ENCODE data around the gene HIGD1B.
A peak's percentile ranks its signal among the peaks of the same experiment; 100 is the strongest.
"Not testable (repeated sequence)": the region's sequence is repeated elsewhere in the genome, so short reads cannot be mapped to it uniquely, and the experiment has no call there.

Gene HIGD1B

DNA sequence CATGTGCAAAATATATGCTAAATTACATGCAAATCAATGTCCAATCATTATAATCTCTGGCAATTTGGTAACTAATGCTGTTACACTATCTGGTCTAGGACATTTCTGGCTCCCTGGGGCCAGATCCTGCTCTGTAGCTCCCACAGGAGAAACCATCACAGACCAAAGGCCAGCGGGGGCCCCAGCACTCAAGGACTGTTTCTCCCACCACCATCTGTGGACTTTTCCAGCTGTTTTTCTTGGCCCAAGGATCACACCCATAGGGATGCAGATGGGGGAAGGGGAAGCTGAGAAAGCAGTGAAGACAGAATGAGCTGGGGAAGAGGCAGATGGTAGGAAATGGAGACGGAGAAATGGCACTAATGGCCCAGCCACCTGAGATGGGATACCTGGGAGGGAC, at the start of gene HIGD1B:
TSS of gene HIGD1B (plus strand) at position 298 of the 400 bp plus-strand sequence. CDS start 270 bp downstream, outside the sequence.
- DNase-seq (ENCODE audit: low spot score): no peak

DNA sequence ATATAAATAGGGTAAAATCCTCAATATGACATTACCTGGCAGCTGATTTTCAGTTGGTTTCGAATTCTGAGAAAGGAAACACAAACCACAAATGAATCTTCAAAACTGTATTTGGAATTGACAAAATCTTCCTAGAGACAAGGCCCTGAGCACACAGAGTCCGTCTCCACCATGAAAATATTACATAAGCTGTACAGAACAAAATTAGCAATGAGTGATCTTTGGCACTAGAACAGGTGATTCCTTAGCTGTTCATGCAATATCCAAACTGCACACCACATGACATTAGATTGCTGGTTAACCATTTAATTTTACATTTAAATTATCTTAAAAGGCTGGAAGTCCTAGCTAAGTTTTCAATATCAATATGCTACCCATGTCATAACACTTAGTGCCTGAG, 49.3 kb upstream of the HIGD1B start:
- no peak for DNase-seq (ENCODE audit: low spot score)

DNA sequence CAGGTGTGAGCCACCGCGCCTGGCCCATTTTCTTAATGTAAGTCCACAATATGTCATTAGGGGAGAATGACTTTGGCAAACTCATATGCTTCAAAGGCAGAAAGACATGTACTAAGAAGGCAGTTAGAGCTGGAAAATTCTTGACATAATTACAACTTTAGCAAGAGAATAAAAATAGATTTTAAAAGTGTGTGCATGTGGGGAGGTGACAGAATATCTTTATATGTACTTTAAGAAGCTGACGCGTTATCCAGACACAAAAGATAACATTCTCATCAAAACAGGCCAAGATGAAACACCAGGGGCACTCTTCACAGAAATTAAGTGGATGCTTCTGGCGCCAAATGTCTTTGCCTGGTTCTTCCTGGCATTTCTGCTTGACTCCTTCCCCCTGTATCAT, 45.8 kb upstream of the HIGD1B start:
- DNase-seq (ENCODE audit: low spot score): no peak

DNA sequence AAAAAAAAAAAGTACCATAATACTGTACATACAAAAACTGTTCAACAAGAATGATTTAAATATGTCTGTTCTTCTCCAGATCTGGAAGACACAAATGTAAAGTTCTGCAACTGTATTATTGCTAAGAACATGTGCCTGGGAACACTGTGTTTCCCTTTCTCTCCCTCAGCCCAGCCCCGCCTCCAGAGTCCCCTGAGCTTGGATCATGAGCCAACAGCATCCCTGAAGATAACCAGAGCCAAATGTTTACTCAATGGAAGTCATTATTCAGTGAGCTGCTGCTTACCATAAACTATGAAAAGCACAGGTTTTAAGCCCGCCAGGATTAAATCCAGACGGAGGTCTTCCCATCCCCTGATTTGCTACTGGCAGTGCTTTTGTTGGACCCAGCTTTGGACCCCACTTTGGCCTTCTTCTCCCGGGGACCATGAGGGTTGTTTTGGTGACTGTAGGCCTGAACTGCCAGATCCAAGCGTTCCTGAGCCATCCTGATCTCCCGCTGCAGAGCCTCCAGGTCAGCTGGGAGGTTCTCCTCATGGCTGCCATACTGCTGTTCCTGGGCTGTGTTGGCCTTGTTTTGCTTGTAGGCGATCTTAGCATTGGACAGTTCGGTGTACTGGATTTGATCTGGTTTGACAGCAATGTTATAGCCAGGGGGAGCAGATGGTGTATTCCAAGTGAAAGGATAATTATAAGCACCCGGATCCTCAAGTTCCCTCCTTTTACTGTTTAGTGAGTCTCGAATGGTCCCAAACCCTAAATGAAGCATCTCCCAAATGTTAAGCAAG, 43.2 kb upstream of the HIGD1B start:
- DNase-seq (ENCODE audit: low spot score): no peak

DNA sequence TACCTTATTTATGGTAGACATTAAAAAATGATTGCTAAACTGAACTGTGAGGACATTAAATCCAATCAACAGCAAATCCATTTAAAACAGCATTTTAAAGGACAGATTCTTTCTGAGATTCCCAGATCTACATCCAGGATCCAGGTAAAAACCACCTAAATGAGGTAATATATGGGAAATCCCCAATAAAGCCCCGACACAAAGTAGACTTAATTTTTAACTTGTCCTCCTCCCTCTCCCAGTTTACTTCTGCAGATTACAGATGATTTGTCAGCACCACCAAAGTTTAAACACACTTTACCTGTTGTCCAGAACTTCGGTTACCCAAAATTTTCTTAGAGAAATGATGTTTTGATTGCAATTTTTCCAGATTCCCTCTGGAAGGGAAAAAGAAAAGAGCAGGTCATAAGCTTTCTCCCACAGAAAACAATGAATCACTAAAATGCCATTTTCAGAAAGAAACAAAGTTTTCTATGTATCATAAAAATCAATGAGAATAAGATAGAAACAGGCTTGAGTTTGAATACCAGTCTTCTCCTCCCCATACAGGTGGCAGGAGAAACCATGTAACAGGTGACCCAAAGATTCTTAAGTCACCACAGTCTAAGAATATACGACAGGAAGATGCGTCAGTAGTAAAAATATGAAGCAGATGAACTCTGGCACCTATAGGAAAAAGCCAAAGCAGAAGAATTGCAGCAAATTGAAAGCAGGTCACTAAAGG, 40.4 kb upstream of the HIGD1B start:
- no peak for DNase-seq (ENCODE audit: low spot score)

DNA sequence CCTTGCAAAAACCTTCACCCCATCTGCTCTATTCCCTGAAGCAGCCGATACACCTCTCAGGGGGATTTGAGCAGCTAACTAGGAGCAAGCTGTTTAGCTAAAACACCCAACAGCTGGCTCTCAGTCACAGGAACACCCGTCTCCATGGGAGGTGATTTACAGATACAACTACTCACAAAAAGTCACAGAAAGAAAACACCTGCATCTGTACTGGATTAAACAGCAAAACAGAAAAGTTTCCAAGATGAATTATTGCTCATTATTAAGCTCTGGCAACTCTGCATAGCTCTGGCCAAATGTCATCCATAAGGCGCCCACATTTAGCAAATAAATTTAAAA, 39.9 kb upstream of the HIGD1B start:
- DNase-seq (ENCODE audit: low spot score): no peak

DNA sequence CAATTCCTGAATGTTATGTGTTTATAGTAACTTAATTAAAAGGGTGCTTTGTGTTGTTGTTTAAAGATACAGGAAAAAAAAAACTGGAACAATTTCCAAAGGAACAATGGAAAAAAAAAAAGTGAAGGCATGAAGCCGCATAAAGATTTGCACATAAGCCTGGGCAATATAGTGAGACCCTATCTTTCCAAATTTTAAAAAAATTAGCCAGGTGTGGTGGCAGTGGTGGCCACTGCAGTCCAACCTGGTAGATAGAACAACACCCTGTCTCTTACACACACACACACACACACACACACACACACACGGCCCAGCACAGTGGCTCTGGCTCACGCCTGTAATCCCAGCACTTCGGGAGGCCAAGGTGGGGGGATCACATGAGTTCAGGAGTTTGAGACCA, 39.5 kb upstream of the HIGD1B start:
- DNase-seq (ENCODE audit: low spot score): no peak

DNA sequence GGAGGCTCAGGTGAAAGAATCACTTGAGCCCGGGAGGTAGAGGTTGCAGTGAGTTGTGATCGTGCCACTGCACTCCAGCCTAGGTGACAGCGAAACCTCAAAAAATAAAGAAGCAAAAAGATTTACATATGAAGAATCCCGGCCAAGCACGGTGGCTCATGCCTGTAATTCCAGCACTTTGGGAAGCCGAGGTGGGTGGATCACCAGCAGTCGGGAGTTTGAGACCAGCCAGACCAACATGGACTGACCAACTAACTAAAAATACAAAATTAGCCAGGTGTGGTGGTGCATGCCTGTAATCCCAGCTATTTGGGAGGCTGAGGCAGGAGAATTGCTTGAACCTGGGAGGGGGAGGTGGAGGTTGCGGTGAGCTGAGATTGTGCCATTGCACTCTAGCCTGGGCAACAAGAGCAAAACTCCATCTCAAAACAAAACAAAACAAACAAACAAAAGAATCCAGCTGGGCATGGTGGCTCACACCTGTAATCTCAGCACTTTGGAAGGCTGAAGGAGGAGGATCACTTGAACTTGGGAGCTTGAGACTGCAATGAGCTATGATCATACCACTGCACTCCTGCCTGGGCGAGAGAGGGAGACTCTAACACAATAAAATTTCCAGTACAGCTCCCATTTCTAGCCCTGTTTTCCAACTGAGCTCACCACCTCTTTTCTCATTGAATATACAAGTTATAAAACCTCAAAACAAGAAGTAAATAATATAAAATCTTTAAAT, 38.9 kb upstream of the HIGD1B start:
- not testable (repeated sequence) for DNase-seq (ENCODE audit: low spot score)

DNA sequence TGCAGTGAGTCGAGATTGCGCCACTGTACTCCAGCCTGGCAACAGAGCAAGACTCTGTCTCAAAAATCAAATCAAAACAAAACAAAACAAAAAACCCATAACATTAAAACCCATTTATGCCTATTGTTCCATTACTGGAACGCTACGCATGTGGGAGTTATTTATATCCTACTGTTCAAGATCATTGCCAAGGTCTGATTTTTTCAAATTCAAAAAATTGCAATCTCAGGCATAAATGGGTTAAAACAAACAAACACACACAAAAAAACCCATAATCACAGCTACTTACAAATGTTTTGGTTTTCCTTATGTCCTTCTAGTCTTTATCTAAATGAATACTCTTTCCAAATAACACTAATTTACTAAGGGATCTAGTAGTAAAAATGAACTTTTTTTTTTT, 35.4 kb upstream of the HIGD1B start:
- DNase-seq (ENCODE audit: low spot score): no peak

DNA sequence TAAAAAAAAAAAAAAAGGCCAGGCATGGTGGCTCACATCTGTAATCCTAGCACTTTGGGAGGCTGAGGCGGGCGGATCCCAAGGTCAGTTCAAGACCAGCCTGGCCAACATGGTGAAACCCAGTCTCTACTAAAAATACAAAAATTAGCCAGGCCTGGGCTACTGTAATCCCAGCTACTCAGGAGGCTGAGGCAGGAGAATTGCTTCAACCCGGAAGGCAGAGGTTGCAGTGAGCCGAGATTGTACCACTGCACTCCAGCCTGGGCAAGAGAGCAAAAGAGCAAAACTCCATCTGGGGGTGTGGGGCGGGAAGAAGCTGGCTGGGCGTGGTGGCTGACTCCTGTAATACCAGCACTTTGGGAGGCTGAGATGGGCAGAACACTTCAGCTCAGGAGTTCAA, 29.2 kb upstream of the HIGD1B start:
- not testable (repeated sequence) for DNase-seq (ENCODE audit: low spot score)

DNA sequence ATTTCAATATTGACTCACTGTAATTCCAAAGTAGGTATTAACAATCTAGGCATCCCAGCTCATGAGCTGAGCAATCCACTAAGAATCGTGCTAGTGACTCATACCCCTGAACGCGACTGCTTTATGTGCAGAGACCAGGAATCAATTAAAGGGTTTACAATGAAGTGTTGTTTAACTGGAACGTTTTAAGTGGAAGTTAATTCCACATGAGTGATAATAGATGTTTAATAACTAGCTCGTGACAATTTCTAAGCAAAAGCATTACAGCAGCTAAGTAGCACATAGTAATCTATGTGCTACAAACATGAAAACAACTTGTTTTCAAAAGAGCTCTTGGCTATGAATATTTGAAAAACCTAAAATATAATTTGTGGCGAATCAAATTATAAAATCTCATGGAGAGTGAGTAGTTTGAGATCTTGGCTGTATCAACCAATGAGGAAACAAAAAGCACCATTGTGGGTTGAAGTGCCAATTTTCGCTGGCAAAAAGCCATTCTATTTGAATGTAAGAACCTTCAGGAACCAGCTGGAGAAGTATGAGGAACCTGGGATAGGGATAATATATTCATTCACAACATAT, 27.0 kb upstream of the HIGD1B start:
- no peak for DNase-seq (ENCODE audit: low spot score)

DNA sequence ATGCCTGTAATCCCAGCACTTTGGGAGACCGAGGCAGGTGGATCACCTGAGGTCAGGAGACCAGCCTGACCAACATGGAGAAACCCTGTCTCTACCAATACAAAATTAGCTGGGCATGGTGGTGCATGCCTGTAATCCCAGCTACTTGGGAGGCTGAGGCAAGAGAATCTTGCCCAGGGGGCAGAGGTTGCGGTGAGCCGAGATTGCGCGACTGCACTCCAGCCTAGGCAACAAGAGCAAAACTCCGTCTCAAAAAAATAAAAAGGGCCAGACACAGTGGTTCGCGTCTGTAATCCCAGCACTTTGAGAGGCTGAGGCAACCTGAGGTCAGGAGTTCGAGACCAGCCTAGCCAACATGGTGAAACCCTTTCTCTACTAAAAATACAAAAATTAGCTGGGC, 22.4 kb upstream of the HIGD1B start:
- DNase-seq (ENCODE audit: low spot score): not testable (repeated sequence)

DNA sequence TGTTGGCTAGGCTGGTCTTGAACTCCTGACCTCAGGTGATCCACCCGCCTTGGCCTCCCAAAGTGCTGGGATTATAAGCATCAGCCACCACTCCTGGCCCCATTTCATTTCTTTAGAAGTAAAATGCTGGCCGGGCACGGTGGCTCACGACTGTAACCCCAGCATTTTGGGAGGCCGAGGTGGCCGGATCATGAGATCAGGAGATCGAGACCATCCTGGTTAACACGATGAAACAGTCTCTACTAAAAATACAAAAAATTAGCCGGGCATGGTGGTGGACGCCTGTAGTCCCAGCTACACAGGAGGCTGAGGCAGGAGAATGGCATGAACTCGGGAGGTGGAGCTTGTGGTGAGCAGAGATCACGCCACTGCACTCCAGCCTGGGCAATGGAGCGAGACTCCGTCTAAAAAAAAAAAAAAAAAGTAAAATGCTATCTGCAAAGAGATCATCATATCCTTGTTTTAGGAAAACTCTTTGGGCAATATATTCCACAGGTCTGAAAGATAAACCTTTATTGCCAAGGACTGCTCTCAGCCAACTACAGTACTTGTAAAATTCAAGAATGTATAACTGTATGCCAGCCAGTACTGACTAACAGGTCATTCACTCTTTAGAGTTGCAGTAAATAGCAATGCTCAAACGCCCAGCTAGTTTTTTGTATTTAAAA, 21.4 kb upstream of the HIGD1B start:
- DNase-seq (ENCODE audit: low spot score): no peak

DNA sequence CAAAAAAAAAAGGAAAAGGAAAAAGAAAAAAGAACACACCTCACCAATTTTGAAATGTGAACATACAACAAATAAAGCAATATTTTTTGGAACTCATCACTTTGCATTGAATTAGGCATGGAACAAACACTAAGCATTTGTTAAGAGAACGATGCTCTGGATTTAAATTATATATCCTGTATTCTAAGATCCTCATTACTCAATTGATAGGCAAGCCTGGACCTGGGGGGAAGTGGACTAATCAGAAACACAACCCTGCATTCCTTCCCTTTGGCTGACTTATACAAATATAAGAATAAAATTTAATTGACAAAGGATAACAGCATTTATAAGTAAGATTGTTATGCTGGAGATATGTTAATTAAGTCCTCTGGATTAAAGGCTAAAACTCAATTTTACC, 19.8 kb upstream of the HIGD1B start:
- DNase-seq (ENCODE audit: low spot score): no peak

DNA sequence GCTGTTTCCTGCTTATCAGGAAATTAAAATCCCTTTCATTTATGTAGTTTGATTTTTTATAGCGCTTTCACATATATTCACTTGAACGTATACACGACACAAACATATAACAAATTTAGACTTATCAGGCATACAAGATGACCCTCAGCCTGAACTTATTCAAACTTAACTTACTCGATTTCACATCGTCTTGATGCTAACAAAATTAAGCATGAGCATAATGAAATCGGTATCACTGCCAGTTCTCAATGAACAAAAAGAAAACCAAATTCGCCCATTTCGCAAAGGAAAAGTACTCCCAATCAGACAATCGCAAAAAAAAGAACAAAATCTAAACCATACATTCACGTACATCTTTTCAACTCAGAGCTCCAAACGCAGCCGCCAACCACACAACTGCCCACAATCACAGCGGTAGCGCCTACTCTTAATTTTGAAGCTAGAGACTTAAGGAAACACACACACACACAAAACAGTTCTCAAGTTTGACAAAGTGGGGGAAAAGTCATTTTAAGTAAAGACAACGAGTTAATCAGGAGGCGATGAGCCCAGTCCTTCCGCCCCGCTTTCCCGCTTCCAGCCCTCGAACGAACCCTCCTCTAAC, 18.7 kb upstream of the HIGD1B start:
- DNase-seq (ENCODE audit: low spot score): no peak

DNA sequence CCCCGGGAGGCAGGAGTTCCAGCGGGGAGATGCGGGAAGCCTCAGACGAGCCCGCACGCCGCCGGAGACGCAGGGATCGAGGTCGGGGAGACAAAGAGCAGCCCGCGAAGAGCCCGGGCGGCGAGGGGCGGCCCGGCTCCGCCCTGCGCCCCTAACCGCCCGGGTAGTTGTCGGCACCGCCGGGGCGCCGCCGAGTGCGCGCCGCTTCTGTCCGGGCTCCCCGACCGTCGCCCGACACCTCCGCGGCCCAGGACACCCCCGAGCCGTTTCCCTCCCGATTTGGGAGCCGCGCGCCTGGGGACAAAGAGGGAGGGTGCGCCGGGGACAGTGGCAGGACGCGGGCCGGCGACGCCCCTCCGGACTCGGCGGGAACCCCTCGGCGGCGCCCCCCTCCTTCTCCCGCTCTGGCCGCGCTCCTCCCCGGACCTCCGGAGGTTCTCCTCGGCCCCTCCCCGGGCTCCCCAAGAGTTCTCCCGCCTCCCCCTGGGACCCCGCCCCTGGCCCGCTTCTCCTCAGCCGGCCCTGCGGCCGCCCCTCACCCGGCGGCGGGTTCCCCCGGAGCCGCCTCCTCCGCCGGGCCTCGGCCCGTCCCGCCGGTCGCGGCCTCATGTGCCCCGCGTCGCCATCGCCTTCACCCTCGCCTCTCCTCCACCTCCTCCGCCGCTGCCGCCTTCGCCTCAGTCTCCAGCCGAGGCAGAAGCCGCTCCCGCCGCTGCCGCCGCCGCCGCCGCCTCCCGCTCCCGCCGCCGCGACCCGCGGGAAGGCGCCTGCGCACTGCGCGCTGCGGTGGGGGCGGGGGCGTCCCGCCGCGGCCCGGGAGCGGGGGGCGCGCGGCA, 17.9 kb upstream of the HIGD1B start, which contains the start of gene GJC1:
TSS of gene GJC1 (minus strand) at position 765 of the 836 bp plus-strand sequence. CDS start 24,470 bp downstream, outside the sequence.
- peak; percentile 85 for DNase-seq (ENCODE audit: low spot score)

DNA sequence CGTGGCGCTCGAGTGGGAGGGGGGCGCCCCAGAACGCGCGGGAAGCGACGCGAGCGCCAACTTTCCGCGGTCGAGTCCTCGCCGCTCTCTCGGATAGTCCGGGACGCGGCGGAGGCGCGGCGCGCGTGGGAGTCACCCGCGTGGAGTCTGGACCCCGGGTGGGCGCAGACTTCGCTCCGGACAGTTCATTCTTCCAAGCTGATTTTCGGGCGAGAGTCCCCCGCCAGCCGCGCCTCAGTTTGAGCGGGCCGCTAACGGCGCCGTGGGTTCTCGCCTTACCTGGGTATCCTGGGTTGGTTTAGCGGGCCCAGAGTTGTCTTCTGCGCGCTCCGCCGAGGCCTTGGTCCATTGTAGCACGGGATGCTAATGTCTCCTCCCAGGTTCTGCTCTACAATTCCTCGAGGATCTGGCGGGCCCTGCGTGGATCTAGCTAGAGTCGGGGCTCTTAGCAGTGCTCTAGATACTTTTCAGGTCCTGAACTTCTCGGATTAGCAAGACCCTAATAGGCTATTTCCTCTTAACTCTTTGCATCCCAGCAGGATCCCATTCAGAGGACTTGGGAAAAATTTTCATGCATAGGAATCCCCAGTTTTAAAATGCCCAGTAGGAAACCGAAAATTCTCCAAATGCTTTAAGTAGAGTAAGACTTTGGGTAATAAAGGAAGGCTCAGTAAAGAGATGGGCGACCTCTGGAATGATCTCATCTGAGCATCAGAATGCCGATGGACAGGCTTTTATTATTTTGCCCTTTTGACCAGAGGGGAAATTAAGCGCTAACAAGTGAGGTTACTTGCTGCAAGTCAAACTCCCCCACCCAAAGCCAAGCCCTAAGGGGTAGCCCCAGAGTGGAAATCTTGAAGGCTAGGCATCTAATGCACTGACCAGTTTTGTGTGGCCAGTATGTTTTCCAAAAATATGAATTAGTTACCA, 17.1 kb upstream of the HIGD1B start:
- peak; percentile 78 for DNase-seq (ENCODE audit: low spot score)

DNA sequence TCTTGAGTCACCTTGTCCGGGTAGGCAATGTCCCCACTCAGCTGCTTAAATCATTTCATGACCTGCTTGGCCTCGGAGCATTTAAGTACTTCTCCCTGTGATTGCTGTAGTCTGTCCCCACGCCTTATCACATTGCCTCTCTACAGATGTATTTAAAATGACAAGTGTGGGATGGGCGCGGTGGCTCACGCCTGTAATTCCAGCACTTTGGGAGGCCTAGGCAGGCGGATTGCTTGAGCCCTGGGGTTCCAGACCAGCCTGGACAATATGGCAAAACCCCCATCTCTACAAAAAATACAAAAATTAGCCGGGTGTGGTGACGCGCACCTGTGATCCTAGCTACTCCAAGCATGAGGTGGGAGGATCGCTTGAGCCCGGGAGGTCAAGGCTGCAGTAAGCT, 16.3 kb upstream of the HIGD1B start:
- DNase-seq (ENCODE audit: low spot score): no peak

DNA sequence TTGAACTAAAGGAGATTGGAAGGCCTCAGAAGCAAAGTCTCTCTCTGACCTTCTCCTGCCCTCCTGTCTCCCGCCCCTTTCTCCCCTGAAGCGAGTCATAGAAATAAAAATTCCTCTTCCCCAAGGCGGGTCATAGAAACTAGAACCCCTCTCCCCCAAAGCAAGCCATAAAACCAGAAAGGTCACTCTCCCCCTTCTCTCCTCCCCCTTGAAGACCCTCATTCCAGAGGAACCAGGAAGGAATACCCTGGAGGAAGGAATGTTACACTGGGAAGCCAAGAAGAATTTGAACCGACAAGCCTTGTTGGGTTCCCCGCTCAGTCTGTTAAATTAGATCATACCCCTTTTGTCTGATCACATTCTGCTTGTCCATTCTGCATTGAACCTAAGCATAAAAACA, 14.9 kb upstream of the HIGD1B start:
- DNase-seq (ENCODE audit: low spot score): no peak

Data from ecto neural progenitor cell (in vitro differentiated cells).